Prostate gland (tissue), 2 donors: ENCODE measurements around the gene MAP4K4.

ENCODE experiments used
- CTCF ChIP-seq, 4 experiments: fragments of 200-600 bp in 2 of 4; fragments of 450-650 bp in 2 of 4; sonication (generic) in 2 of 4; IDR thresholded peaks; 1 replicate in 3 of 4; 2 replicates in 1 of 4; pipeline ENCODE4 v1.5.1; 2016 to 2019; ENCODE audit warnings: antibody characterized with exemption in 4 of 4, mild to moderate bottlenecking in 2 of 4, moderate library complexity in 2 of 4
- POLR2A ChIP-seq: fragments of 450-650 bp; IDR thresholded peaks from one replicate; pipeline ENCODE4 v1.6.1; 2016; ENCODE audit warnings: antibody characterized with exemption, mild to moderate bottlenecking
- POLR2AphosphoS5 ChIP-seq: sonication (generic); formaldehyde crosslinking; IDR thresholded peaks from one replicate; pipeline ENCODE4 v1.6.1; 2017; ENCODE audit warnings: antibody characterized with exemption

GRCh38 chr2:101793277-101793969, 95.9 kb downstream of the MAP4K4 start:
- TF ChIP-seq CTCF (IDR thresholded peaks at IDR 0.05): no peak
- no peak for TF ChIP-seq POLR2A
- no peak for TF ChIP-seq POLR2AphosphoS5
